H9 (cell line): ENCODE data around the gene MCF2L. TPM values are rescaled to one million over a fixed set of nuclear protein-coding genes. Genes with fewer than 3 reads are reported as not detected.

ENCODE experiments used
- DNase-seq: peaks from one replicate; pipeline ENCODE4 v3.0.0-alpha.2; 2017
- H2AFZ ChIP-seq: one replicate; pipeline ENCODE4 v1.6.1; 2013; ENCODE audit warnings: mild to moderate bottlenecking, low read length, control low read depth, moderate library complexity
- H2AK5ac ChIP-seq: 2 replicates; pipeline ENCODE4 v1.6.1; 2013; ENCODE audit warnings: low read length, control low read depth, mixed read lengths; ENCODE audit not compliant: insufficient read length
- H2BK120ac ChIP-seq: one replicate; pipeline ENCODE4 v1.6.1; 2013; ENCODE audit warnings: low read depth, mild to moderate bottlenecking, low read length, control low read depth, inconsistent platforms; ENCODE audit not compliant: poor library complexity, severe bottlenecking
- H2BK12ac ChIP-seq: 2 replicates; pipeline ENCODE4 v1.6.1; 2013; ENCODE audit warnings: low read length, control low read depth, mixed read lengths, low read depth; ENCODE audit not compliant: insufficient read length
- H2BK15ac ChIP-seq: 2 replicates; pipeline ENCODE4 v1.6.1; 2013; ENCODE audit warnings: low read depth, low read length, control low read depth
- H2BK20ac ChIP-seq: one replicate; pipeline ENCODE4 v1.6.1; 2013; ENCODE audit warnings: low read depth, mild to moderate bottlenecking, low read length, control low read depth, inconsistent platforms; ENCODE audit not compliant: poor library complexity, severe bottlenecking
- H2BK5ac ChIP-seq: 2 replicates; pipeline ENCODE4 v1.6.1; 2013; ENCODE audit warnings: low read length, control low read depth, mixed read lengths; ENCODE audit not compliant: insufficient read length
- H3K14ac ChIP-seq: 2 replicates; pipeline ENCODE4 v1.6.1; 2013; ENCODE audit warnings: low read length, control low read depth; ENCODE audit not compliant: insufficient read depth
- H3K18ac ChIP-seq: 2 replicates; pipeline ENCODE4 v1.6.1; 2013; ENCODE audit warnings: low read depth, mild to moderate bottlenecking, mixed read lengths, low read length, control low read depth; ENCODE audit not compliant: insufficient read length
- H3K23ac ChIP-seq: 2 replicates; pipeline ENCODE4 v1.6.1; 2013; ENCODE audit warnings: low read length, control low read depth, mixed read lengths, low read depth; ENCODE audit not compliant: insufficient read length
- H3K23me2 ChIP-seq: 2 replicates; pipeline ENCODE4 v1.6.1; 2013; ENCODE audit warnings: low read depth, mild to moderate bottlenecking, mixed read lengths, low read length, control low read depth; ENCODE audit not compliant: insufficient read length, poor library complexity, severe bottlenecking
- H3K27ac ChIP-seq: 2 replicates; pipeline ENCODE4 v1.5.1; 2013; ENCODE audit warnings: low read length, control low read depth, mixed read lengths, low read depth; ENCODE audit not compliant: insufficient read length
- H3K27me3 ChIP-seq: 2 replicates; pipeline ENCODE4 v1.6.1; 2013; ENCODE audit warnings: low read length, control low read depth, inconsistent platforms; ENCODE audit not compliant: insufficient read depth
- H3K4ac ChIP-seq: 2 replicates; pipeline ENCODE4 v1.6.1; 2013; ENCODE audit warnings: low read depth, mild to moderate bottlenecking, control low read depth, inconsistent platforms, low read length, moderate library complexity
- H3K4me1 ChIP-seq: 2 replicates; pipeline ENCODE4 v1.6.1; 2013; ENCODE audit warnings: low read length, control low read depth, inconsistent platforms; ENCODE audit not compliant: insufficient read depth
- H3K4me2 ChIP-seq: 2 replicates; pipeline ENCODE4 v1.6.1; 2013; ENCODE audit warnings: low read length, control low read depth, mixed read lengths; ENCODE audit not compliant: insufficient read length, insufficient read depth
- H3K56ac ChIP-seq: 2 replicates; pipeline ENCODE4 v1.6.1; 2013; ENCODE audit warnings: low read depth, mild to moderate bottlenecking, mixed read lengths, low read length, control low read depth; ENCODE audit not compliant: insufficient read length
- H3K79me1 ChIP-seq: 2 replicates; pipeline ENCODE4 v1.6.1; 2013; ENCODE audit warnings: low read depth, mild to moderate bottlenecking, moderate library complexity, low read length, control low read depth, inconsistent platforms; ENCODE audit not compliant: insufficient read depth, poor library complexity, severe bottlenecking
- H3K79me2 ChIP-seq: 2 replicates; pipeline ENCODE4 v1.6.1; 2013; ENCODE audit warnings: low read length, control low read depth, inconsistent platforms; ENCODE audit not compliant: insufficient read depth
- H3K9ac ChIP-seq: 2 replicates; pipeline ENCODE4 v1.6.1; 2013; ENCODE audit warnings: low read length, control low read depth, mixed read lengths; ENCODE audit not compliant: insufficient read length; ENCODE audit errors: extremely low read depth
- H3K9me3 ChIP-seq: one replicate; pipeline ENCODE4 v1.6.1; 2013; ENCODE audit warnings: low read depth, low read length, inconsistent platforms; ENCODE audit not compliant: control insufficient read depth
- H3T11ph ChIP-seq: one replicate; pipeline ENCODE4 v1.6.1; 2013; ENCODE audit warnings: mild to moderate bottlenecking, low read length, control low read depth, inconsistent platforms
- H4K20me1 ChIP-seq: one replicate; pipeline ENCODE4 v1.6.1; 2013; ENCODE audit not compliant: control insufficient read depth, insufficient read length, insufficient read depth
- H4K5ac ChIP-seq: 2 replicates; pipeline ENCODE4 v1.6.1; 2013; ENCODE audit warnings: low read depth, mild to moderate bottlenecking, mixed read lengths, low read length, control low read depth; ENCODE audit not compliant: insufficient read length
- H4K8ac ChIP-seq: replicated peaks from 2 replicates; pipeline ENCODE4 v1.6.1; 2013; ENCODE audit warnings: low read length, control low read depth, mixed read lengths, low read depth; ENCODE audit not compliant: insufficient read length
- H4K91ac ChIP-seq: 2 replicates; pipeline ENCODE4 v1.6.1; 2013; ENCODE audit warnings: low read depth, mild to moderate bottlenecking, moderate library complexity, mixed read lengths, low read length, control low read depth; ENCODE audit not compliant: insufficient read length
- H3K27ac Mint-ChIP-seq, 3 experiments: 2 replicates in 2 of 3; 3 replicates in 1 of 3; pipeline ENCODE4 v1.8.0; 2020 to 2021; ENCODE audit warnings: mixed read lengths in 3 of 3, mild to moderate bottlenecking in 1 of 3, moderate library complexity in 1 of 3
- H3K27me3 Mint-ChIP-seq: 2 replicates; pipeline ENCODE4 v1.8.0; 2021; ENCODE audit warnings: low read depth, mild to moderate bottlenecking, moderate library complexity, mixed read lengths
- H3K36me3 Mint-ChIP-seq, 3 experiments: 2 replicates in 2 of 3; 3 replicates in 1 of 3; pipeline ENCODE4 v1.8.0; 2020 to 2021; ENCODE audit warnings: low read depth in 3 of 3, mixed read lengths in 3 of 3; ENCODE audit not compliant: insufficient read depth in 1 of 3
- H3K4me1 Mint-ChIP-seq, 2 experiments: 2 replicates each; pipeline ENCODE4 v1.8.0; 2020; ENCODE audit warnings: mixed read lengths in 2 of 2
- H3K4me3 Mint-ChIP-seq, 2 experiments: 2 replicates in 1 of 2; 3 replicates in 1 of 2; pipeline ENCODE4 v1.8.0; 2020 to 2021; ENCODE audit warnings: mild to moderate bottlenecking in 2 of 2, mixed read lengths in 2 of 2, moderate library complexity in 1 of 2
- H3K9me3 Mint-ChIP-seq, 2 experiments: 2 replicates in 1 of 2; 3 replicates in 1 of 2; pipeline ENCODE4 v1.8.0; 2020; ENCODE audit warnings: mild to moderate bottlenecking in 2 of 2, mixed read lengths in 2 of 2, moderate library complexity in 1 of 2
- WGBS: extraction: QIAGEN DNeasy Blood & Tissue Kit; methylation state at CpG from one replicate; pipeline ENCODE4 v1.1.7; 2013; ENCODE audit warnings: missing lambda C conversion rate, low lambda C conversion rate, mixed read lengths; ENCODE audit not compliant: insufficient read length; ENCODE audit errors: extremely low coverage; 5-methylcytosine and 5-hydroxymethylcytosine counted together
- total RNA-seq: library from RNA; stranded (reverse); gene quantifications from 2 replicates; pipeline ENCODE4 v1.2.1, GENCODE V29; 2021
- TF ChIP-seq, protein P1 (sequence below): fragments of 200-600 bp; sonication (generic); conservative IDR thresholded peaks from 3 replicates; pipeline ENCODE4 v1.8.0; 2021; ENCODE audit warnings: antibody characterized with exemption, mild to moderate bottlenecking

Gene MCF2L
- total RNA-seq, 1 experiment from 2014 or later, result 18.5 TPM

DNA sequence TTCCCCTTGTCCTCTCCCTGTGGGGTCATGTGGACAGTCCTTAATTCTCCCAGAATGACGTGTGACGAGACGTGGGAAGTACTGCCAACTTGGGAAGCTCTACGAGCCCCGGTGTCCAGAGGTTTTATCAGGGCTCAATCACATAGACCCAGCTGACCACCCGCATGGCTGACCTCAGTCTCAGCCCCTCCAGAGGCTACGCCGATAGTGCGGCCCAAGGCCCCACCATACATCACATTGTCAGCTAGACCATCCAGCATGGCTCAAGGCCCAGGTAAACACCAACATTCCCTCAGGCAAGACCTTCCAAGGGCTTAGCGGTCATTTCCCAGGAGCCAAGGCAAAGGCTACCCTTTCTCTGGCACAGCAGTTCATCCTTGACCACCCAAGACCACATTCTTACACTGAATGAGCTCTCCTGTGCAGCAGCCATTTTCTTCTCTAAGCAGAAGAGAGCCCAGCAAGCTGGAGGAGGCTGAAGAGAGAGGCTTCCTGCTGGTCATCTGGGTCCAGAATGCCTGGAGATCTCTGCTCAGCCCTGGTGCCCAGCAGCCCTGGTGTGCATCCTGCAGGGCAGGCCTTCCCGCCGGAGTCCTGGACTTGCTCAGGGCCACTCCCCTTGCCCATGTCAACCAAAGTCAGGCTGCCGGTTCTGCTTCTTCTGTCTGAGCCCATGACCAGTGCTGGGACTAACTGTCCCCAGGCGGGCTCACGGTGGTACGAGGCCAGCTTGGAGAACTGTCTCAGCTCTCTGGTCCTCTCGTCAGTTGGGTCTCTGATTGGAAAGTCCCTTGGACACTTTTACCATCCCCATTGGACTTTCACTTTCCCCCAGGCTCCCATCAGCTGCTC, 145.7 kb downstream of the MCF2L start:
- no CpG with 5 or more reads among the region's 17 CpGs for WGBS
- no peaks in the 10 kb centered on the region for H3K36me3 Mint-ChIP-seq
- no peak overlapping the region for H2BK120ac ChIP-seq
- no peak overlapping the region for H3K27ac ChIP-seq
- H3K4ac ChIP-seq, result no peak overlapping the region
- H3K4me1 ChIP-seq, result no peaks in the 10 kb centered on the region
- no peak overlapping the region for H4K5ac ChIP-seq
- no peaks in the 10 kb centered on the region for H3K79me2 ChIP-seq
- no peak overlapping the region for H4K8ac ChIP-seq
- H3K27ac Mint-ChIP-seq, result no peak overlapping the region
- H3K4me3 Mint-ChIP-seq, result no peak overlapping the region
- H4K20me1 ChIP-seq, result no peaks in the 10 kb centered on the region
- no peak for DNase-seq
- H3K4me2 ChIP-seq, result no peak overlapping the region
- no peak overlapping the region; the same call in 1 of the 2 replicates for H3K14ac ChIP-seq
- H3T11ph ChIP-seq, result no peak overlapping the region
- H3K27me3 Mint-ChIP-seq, result peaks cover 34% of the 10 kb centered on the region
- H2BK5ac ChIP-seq, result no peak overlapping the region
- peaks cover 22% of the 10 kb centered on the region; the same call in 1 of the 2 replicates for H3K27me3 ChIP-seq
- H2BK20ac ChIP-seq, result no peak overlapping the region
- no peak overlapping the region for H2AK5ac ChIP-seq
- no peak overlapping the region for H2BK12ac ChIP-seq
- H2BK15ac ChIP-seq, result no peak overlapping the region
- H3K18ac ChIP-seq, result no peak overlapping the region
- H3K56ac ChIP-seq, result no peak overlapping the region
- no peak overlapping the region for H2AFZ ChIP-seq
- TF ChIP-seq, protein P1, sequence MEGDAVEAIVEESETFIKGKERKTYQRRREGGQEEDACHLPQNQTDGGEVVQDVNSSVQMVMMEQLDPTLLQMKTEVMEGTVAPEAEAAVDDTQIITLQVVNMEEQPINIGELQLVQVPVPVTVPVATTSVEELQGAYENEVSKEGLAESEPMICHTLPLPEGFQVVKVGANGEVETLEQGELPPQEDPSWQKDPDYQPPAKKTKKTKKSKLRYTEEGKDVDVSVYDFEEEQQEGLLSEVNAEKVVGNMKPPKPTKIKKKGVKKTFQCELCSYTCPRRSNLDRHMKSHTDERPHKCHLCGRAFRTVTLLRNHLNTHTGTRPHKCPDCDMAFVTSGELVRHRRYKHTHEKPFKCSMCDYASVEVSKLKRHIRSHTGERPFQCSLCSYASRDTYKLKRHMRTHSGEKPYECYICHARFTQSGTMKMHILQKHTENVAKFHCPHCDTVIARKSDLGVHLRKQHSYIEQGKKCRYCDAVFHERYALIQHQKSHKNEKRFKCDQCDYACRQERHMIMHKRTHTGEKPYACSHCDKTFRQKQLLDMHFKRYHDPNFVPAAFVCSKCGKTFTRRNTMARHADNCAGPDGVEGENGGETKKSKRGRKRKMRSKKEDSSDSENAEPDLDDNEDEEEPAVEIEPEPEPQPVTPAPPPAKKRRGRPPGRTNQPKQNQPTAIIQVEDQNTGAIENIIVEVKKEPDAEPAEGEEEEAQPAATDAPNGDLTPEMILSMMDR, result no peak
- H3K9me3 Mint-ChIP-seq, result peaks cover 0 to 4% of the 10 kb centered on the region in 2 experiments; a peak in 1 of 5 replicates
- H3K23ac ChIP-seq, result no peak overlapping the region
- H3K9ac ChIP-seq, result no peak overlapping the region
- H3K23me2 ChIP-seq, result peaks cover under 1% of the 10 kb centered on the region
- no peak overlapping the region for H4K91ac ChIP-seq
- H3K4me1 Mint-ChIP-seq, result no peaks in the 10 kb centered on the region
- no peaks in the 10 kb centered on the region for H3K79me1 ChIP-seq
- H3K9me3 ChIP-seq, result no peaks in the 10 kb centered on the region
